Stimulated activated CD4-positive, alpha-beta T cell treated with anti-CD3 and anti-CD28 coated beads, Interleukin-4, amount 100 ng/mL, for 1 hour (primary cell): ENCODE measurements around the gene VPS52.
A peak's percentile ranks its signal among the peaks of the same experiment; 100 is the strongest.
"Not testable (repeated sequence)": the region's sequence is repeated elsewhere in the genome, so short reads cannot be mapped to it uniquely, and the experiment has no call there.

Source experiments
- DNase-seq: peaks from one replicate; pipeline ENCODE4 v3.0.0-alpha.2; 2020

VPS52 gene

DNA sequence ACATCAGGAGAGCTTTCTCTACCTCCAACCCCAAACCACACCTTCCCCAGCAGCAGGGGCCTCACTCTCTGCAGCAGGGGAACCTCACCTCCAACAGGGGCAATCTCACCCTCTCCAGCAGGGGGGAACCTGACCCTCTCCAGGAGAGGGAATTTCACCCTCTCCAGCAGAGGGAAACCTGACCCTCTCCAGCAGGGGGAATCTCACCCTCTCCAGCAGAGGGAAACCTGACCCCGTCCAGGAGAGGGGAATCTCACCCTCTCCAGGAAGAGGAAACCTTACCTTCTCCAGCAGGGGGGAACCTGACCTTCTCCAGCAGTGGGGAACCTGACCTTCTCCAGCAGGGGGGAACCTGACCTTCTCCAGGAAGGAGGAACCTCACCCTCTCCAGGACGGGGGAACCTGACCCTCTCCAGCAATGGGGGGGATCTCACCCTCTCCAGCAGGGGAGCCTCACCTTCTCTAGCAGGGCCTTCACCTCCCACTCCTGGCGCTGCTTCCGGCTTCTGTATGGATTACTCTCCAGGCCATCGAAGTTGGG lies 8.4 kb upstream of the VPS52 start:
- DNase-seq: no peak

DNA sequence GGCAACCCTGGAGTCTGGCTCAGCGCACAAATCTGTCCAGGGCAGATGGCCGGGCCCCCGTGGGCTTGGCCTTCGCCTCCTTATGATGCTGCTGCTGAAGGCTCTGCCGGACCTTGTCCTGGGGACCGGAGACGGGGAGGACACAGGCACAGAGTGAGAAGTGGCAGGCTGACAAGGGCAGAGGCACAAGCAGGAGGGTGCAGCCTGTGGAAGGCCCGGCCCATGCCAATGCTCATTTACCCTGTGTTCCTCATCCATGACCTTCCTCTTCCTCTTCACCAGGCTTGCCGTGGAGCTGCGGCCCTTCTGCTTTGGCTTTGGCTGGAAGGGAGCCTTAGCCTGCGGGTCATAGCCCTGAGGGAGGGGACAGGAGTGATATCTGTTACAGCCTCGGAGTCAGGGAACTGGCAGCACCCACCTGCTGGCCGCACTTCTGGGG lies 7.6 kb upstream of the VPS52 start:
- no peak for DNase-seq

DNA sequence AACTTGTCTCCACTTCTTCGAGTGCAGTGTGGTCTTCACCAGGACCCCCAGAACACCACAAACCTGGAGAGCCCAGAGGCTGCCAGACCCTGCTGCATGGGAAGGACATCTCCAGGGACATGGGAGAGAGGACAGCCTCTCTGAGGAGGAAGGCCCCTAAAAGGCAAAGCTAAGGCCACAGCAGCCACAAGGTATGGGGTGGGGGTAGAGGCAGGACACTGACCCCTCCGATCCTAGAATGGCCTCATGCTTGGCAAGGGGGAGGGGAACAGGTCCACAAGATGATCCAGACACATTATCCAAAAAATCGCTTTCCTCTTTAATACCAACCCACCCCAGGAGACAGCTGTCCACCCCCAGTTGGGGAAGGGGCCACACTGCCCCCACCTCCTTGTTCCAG lies 7.1 kb upstream of the VPS52 start:
- DNase-seq: no peak

DNA sequence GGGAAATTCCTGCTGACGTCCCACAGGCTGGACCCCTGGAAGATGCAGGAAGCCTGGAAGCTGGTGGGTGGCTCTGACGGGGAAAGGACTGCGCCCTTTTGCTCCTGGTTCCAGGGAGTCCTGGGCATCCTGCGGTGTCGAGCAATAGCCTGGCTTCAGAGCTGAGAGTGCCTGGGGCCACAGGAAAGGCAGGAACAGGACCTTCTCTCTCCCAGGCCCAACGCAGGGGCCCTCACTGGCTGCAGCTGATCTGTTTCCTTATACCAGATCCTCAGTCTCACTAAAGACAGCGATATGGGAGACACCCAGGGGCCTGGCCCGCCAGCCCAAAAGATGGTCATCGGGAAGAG lies 6.7 kb upstream of the VPS52 start:
- DNase-seq: no peak

DNA sequence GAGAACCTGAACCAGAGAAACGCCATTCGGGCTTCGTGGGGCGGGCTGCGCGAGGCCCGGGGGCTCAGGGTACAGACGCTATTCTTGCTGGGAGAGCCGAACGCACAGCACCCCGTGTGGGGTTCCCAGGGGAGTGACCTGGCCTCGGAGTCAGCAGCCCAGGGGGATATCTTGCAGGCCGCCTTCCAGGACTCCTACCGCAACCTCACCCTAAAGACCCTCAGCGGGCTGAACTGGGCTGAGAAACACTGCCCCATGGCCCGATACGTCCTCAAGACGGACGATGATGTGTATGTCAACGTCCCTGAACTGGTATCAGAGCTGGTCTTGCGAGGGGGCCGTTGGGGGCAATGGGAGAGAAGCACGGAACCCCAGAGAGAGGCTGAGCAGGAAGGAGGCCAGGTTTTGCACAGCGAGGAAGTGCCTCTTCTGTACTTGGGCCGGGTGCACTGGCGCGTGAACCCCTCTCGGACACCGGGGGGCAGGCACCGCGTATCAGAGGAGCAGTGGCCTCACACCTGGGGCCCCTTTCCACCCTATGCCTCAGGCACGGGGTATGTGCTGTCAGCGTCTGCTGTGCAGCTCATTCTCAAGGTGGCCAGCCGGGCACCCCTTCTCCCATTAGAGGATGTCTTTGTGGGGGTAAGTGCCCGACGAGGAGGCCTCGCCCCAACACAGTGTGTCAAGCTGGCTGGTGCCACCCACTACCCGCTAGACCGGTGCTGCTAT lies 6.2 kb upstream of the VPS52 start:
- peak; percentile 35 for DNase-seq

DNA sequence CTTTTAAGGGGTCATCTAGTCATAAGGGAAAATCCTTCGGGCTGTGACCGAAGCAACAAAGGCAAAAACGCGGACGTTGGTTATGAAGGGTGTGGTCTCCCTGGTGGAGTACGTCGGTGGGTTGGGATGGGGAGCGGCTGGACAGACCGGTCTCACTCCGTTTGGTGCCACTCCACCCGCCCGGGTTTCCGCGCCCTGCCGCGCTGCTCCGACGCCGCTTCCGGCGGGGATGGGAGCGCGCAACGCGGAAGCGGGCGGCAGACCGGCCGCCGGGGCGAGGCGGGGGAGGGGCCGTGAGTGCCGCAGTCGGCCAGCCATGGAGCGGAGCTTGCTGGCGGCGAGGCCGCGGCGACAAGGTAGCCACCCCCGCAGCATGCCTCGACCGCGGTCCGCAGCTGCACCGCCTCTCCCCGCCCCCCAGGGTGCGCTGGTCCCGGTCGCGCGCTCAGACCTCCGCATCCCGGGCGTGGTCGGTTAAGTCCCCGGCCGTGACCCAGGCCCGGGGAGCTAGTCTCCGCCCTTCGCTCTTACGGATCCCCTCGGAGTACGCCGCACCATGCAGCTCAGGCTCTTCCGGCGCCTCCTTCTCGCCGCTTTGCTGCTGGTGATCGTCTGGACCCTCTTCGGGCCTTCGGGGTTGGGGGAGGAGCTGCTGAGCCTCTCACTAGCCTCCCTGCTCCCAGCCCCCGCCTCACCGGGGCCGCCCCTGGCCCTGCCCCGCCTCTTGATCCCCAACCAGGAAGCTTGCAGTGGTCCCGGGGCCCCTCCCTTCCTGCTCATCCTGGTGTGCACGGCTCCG lies 5.4 kb upstream of the VPS52 start, which contains the start of gene B3GALT4:
Gene B3GALT4, plus strand, starts transcription at position 260 of the 799 bp plus-strand sequence. Its CDS starts 297 bp downstream, at position 557.
- peak; percentile 76 for DNase-seq

DNA sequence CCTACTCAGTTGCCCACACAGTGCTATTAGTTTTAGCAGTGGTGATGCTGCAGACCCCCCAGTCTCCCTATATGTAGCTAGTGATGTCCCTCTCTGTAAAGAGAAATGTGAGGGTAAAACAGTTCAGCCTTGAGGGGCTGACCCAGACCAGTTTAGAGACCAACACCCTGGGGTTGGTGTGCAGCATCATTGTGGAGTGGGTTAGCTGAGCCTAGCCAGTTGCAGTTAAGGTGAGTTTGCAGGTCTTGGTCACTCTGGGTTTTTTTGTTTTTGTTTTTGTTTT lies 4.8 kb upstream of the VPS52 start:
- no peak for DNase-seq

DNA sequence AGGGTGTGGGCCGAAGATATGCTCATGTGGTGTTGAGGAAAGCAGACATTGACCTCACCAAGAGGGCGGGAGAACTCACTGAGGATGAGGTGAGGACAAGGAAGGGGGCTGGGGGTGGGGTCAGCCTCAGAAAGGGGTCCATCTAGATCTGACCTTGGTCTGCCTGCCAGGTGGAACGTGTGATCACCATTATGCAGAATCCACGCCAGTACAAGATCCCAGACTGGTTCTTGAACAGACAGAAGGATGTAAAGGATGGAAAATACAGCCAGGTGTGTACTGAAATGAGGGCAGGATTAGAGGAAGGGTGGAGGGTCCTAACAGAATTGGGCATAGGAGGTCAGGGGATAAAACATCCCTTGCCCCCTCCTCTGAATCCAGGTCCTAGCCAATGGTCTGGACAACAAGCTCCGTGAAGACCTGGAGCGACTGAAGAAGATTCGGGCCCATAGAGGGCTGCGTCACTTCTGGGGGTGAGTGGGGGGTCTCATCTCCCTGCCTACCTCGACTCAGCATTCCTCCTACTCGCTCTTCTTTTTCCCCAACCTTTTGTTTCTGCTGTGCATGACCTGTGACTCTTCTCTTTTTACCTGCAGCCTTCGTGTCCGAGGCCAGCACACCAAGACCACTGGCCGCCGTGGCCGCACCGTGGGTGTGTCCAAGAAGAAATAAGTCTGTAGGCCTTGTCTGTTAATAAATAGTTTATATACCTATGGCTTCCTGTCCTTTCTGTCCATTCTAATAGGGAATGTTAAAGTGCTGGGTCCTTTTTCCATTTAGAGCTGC lies 4.3 kb upstream of the VPS52 start:
- DNase-seq: not testable (repeated sequence)

DNA sequence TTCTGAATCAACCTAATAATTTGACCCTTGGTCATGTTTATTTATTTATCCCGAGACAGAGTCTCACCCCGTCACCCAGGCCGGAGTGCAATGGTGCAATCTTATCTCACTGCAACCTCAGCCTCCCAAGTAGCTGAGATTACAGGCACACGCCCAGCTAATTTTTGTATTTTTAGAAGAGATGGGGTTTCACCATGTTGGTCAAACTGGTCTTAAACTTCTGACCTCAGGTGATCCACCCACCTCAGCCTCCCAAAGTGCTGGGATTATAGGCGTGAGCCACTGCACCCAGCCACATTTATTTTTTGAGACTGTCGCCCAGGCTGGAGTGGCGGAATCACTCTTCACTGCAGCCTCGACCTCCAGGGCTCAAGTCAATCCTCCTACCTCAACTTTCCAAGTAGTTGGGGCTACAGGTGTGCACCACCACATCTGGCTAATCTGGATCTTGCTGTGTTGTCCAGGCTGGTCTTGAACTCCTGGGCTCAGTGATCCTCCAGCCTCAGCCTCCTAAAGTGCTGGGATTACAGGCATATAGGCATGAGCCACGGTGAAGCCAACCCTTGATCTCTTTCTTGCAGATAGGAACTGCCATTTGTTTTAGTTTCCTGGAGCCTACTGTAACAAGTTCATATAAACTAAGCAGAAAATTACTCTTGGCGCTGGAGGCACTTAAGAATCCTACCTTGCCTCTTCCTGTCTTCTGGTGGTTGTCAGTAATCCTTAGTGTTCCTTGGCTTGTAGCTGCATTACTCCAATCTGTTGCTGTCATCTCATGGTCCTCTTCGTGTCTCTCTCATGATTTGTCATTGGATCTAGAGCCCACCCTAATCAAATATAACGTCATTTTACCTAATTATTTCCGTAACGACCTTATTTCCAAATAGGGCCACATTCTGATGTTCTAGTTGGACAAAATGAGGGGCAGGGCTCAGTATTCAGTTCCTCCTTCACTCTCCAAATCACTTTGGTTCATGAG lies 2.5 kb upstream of the VPS52 start:
- DNase-seq: no peak

DNA sequence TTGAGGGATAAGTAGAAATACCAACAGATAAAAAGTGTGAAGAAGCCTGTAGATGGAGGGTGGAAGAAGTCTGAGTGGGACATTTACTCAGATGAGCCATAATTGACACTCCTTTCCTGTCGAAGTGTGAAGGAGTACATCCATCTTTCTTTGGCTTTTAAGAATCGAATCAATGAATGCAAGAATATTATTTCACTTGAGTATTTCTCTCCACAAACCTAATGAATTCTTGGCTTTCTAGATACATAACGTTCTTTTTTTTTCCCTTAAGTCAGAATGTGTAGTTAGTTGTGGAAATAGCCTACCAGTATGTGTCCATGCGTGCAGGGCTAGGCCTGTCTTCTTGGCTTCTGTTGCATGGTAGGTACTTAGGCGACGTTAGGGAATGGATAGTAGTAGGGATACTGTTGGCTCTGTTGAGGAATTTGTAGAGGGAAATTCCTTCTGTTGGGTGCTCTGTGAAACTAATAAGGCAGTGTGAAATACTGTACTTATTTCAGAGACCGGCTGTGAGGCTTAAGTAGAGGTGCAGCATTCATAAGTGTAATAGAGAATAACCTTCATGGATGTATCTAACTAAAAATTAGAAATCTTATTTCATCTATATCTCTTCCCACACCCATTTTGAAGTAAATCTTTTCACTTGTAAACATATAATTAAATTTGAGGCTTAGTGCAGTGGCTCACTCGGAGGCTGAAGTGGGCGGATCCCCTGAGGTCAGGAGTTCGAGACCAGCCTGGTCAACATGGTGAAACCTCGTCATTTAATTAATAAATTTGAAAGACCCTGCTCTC lies 1.6 kb upstream of the VPS52 start:
- DNase-seq: no peak

DNA sequence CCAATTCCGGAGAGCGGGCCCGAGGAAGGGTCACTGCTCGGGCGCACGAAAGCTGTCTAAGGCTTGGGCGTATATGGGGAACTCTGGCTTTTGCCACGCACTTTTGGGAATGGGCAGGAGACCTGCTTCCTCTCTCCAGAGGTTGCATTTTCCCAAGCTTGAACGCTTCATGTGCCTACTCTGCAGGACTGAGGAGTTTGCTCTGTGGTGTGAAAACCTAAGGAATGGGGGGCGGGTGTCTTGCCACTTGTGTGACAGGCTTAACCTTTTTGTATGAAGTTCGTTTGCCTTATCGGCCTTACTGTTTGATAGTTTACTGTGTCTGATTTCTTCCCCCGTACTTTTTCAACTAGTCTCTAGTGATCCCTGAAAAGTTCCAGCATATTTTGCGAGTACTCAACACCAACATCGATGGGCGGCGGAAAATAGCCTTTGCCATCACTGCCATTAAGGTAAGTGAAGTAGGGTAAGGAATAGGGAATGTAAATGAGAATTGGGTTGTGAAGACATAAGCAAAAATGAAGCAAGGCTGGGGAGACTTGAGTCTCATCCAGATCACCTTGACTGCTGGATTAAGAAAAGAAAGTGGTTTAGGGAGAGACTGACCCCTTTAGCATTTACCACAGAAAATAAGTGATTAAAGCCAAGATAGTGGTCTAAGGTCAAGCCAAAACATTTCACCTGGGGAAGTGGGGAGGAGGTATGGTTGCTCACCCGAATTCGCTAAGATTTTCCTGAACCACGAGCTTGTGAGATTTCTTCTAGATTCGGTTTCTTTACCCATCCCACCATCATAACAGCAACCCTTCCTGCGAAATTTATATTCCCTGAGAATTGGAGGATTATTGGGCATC lies 826 bp upstream of the VPS52 start:
- no peak for DNase-seq

DNA sequence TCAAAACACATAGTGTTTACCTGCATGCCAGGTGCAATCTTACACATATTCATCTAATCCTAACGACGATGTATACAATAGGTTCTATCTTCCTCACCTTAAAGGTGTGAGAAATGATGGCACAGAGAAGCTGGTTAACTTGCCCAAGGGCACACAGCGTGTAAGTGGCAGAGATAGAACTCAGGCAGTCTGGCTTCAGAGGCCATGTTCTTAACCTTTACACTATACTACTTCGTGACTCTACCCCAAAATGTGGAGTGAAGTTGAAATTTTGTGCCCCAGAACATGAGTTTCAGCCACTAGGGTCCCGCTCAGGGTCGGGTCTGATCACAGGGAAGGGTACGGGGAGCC lies 584 bp downstream of the VPS52 start:
- DNase-seq: no peak

DNA sequence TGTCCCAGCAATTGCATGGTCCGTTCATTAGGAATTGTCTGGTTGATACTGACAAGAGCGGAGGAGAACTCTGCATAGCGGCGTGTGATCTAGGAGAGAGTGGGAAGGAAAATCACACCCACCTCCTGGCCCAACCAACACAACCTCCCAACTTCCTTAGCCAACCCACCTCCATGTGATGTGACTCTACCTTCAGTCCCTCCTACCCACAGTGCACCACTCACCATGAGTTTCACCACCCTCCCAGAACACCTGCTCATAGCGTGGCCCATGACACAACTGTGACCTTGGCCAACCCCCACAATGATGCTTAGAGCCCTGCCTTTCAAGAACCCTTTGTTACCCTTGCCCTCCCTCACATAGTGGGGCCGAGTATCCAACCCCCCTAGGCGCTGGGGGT lies 7.7 kb downstream of the VPS52 start:
- DNase-seq: no peak

DNA sequence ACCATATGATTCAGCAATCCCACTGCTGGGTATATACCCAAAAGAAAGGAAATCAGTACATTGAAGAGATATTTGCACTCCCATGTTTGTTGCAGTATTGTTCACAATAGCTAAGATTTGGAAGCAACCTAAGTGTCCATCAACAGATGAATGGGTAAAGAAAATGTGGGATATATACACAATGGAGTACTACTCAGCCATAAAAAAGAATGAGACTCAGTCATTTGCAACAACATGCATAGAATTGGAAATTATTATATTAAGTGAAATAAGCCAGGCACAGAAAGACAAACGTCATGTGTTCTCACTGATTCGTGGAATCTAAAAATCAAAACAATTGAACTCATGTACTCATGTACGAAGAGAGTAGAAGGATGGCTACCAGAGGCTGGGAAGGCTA lies 9.2 kb downstream of the VPS52 start:
- DNase-seq: not testable (repeated sequence)

DNA sequence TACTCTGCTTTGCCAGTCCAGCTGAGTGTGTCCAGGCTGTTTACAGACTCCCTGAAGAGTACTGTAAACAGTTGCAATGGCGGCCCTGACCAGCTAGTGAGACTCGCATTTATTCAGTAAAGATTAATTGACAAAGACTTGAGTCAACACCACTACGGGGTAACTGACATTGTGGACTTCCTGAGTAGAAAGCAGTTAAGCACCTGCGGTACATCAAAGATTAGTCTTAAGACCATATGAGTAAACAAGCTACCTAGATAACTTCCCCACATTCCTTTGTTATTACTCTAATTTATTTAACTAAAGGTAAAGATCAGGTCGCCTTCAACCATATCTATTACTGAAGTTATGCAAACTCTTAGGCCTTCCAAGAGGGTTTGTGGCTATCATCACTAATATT lies 12.6 kb downstream of the VPS52 start:
- no peak for DNase-seq

DNA sequence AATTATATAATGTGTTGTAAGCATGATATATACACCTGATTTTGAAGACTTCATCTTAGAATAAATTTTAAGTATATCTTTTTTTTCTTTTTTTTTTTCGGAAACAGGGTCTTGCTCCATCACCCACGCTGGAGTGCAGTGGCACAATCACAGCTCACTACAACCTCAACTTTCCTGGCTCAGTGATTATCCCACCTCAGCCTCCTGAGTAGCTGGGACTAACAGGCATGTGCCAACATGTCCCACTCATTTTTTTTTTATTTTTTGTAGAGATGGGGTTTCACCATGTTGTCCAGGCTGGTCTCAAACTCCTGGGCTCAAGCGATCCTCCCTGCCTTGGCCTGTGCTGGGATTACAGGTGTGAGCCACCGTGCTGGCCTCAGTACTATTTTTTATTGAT lies 17.1 kb downstream of the VPS52 start:
- no peak for DNase-seq

DNA sequence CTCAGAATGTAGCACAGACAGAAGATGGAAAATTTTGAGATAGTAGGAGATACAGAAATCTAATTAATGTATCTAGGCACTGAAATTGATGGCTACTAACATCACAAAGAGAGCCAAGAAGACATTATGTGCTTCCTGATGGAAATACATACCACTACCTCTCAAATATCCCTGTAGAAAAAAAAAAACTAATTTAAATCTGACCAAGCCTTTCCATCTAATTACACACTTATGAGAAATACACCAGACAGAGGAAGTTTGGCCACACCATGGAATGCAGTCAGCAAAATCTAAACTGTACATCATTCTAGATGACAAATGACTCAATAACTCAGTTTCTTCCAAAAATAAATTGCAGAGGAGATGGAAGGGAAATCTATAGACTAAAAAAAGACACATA lies 18.9 kb downstream of the VPS52 start:
- no peak for DNase-seq

DNA sequence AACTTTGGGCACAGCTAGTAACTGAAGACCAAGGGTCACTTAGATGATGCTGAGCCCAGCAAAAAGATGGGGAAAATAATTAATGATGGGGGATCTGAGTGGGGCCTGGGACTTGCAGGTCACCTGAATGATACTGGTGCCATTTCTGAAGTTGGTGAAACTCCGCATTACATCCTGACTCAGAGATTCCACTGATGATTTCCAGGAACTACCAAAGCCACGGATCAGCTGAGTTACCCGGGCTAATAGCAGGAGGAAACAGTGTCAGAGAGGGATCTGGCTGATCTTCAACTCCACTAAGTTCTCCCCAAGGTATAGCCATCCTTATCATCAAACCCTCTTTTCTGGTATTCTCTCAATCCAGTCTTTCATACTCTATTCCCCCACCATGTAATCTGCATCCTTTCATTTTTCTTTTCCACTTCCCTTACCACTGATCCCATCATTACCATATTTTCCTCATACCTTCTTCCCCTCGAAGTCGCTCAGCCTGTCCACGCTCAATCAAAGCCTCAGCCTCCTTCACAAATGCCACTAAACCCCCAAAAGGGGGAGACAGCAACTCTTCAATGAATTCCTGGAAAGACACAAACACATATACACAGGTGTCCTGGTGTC lies 20.2 kb downstream of the VPS52 start:
- DNase-seq: no peak

DNA sequence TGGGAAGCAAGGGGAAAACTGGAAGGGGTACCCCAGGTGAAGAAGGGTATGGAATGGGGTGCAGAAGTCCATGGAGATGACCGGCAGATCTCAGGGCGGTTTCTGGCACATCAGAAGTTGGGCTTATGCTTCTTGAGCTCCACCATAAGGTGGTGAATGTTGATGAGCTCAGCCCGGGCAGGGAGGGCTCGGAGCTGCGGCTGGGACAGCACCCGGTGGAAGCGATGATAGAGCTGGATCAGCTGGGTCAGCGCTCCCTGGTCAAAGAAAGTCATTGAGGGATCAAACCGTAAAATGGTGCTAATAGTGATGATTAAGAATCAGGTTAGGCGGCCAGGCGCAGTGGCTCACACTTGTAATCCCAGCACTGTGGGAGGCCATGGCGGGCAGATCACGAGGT lies 20.9 kb downstream of the VPS52 start:
- no peak for DNase-seq
